GM10266 (cell line): ENCODE results near the gene MED13.
"Not testable (repeated sequence)": the region's sequence is repeated elsewhere in the genome, so short reads cannot be mapped to it uniquely, and the experiment has no call there.

Experiments used
- DNase-seq: peaks from one replicate; pipeline ENCODE4 v3.0.0; 2012; ENCODE audit errors: extremely low spot score
- TF ChIP-seq, protein P1 (sequence below): IDR thresholded peaks from 2 replicates; pipeline ENCODE4 v1.5.1; 2012; ENCODE audit warnings: mild to moderate bottlenecking, low read depth; ENCODE audit not compliant: control insufficient read depth, insufficient read depth; ENCODE audit errors: missing control alignments

The MED13 gene

DNA sequence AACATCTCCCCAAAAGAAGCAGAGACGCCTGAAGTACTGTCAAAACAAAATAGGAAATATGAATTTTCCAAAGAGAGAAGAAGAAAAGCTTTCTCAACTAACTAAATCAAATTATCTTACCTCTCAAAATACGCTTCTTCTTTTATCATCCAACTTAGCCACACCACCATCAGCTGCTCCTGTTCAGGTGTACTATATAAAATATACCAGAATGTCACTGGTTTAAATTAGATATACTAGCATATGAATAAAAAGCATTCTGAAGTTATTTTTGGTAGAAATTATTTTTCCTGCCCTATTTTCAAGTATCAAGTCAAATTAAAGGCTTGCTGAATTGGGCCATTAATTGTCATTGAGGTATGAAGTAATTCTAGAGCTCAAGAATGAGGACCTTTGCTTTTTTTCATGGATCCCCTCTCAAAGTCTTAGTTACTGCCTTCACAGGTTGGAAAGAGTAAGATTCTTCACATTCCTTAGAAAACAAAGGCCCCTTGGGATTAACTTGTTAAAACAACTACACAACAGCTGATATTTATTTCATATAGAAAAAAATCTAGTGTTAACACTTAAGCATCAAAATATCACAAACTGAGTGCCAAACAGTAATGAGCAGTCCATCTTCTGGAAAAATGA lies 167.4 kb downstream of the MED13 start:
- DNase-seq: no peak
- TF ChIP-seq, protein P1, sequence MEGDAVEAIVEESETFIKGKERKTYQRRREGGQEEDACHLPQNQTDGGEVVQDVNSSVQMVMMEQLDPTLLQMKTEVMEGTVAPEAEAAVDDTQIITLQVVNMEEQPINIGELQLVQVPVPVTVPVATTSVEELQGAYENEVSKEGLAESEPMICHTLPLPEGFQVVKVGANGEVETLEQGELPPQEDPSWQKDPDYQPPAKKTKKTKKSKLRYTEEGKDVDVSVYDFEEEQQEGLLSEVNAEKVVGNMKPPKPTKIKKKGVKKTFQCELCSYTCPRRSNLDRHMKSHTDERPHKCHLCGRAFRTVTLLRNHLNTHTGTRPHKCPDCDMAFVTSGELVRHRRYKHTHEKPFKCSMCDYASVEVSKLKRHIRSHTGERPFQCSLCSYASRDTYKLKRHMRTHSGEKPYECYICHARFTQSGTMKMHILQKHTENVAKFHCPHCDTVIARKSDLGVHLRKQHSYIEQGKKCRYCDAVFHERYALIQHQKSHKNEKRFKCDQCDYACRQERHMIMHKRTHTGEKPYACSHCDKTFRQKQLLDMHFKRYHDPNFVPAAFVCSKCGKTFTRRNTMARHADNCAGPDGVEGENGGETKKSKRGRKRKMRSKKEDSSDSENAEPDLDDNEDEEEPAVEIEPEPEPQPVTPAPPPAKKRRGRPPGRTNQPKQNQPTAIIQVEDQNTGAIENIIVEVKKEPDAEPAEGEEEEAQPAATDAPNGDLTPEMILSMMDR: no peak

DNA sequence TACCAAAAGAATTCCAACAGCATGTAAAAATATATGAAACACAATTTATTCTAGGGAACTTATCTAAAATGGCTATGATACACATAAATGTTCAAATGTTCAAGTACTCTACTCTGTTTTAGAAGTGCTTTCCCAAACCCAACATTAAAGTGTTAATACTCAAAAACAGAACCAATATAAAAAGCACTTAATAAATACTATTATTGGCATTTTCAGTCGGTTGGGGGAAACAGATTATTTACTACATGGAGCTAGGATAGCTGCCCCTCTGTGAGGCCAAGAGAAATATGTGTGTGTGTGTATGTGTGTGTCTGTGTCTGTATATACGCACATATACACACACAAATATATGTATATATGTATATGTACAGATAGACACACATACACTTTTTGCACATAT lies 169.7 kb downstream of the MED13 start:
- DNase-seq: no peak
- TF ChIP-seq, protein P1: no peak

DNA sequence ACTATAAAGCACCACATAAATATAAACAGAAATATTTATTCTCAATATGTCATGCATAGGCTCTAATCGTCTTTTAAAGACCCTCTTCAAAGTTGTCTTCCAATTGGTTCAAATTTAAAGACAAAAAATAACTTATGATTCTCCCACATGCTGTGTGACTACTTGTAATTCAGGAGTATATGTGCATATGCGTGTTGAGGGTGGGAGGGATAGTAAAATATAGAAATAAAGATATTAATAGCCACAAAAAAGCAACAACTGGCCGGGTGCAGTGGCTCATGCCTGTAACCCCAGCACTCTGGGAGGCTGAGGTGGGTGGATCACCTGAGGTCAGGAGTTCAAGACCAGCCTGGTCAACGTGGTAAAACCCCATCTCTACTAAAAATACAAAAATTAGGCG lies 170.8 kb downstream of the MED13 start:
- DNase-seq: not testable (repeated sequence)
